Smooth muscle cell (in vitro differentiated cells): ENCODE results near the gene NEK1. TPM values are rescaled to one million over a fixed set of nuclear protein-coding genes. Genes with fewer than 3 reads are reported as not detected.

ENCODE experiments used
- DNase-seq: peaks from one replicate; lab custom pipeline; 2025; ENCODE audit not compliant: unreplicated experiment; lab: John Stamatoyannopoulos, UW
- H2AFZ ChIP-seq: fragments of 200-600 bp; sonication (generic); 2 replicates; pipeline ENCODE4 v1.6.0; 2016; ENCODE audit warnings: antibody characterized with exemption, low read depth, mild to moderate bottlenecking
- H3F3A ChIP-seq: fragments of 200-600 bp; sonication (generic); 2 replicates; pipeline ENCODE4 v1.6.0; 2017; ENCODE audit warnings: antibody characterized with exemption, low read depth
- H3K27ac ChIP-seq: fragments of 200-600 bp; sonication (generic); 2 replicates; pipeline ENCODE4 v1.5.1; 2016; ENCODE audit warnings: low read depth, mild to moderate bottlenecking
- H3K27me3 ChIP-seq: fragments of 200-600 bp; sonication (generic); 2 replicates; pipeline ENCODE4 v1.6.1; 2016; ENCODE audit warnings: low read depth, mild to moderate bottlenecking
- H3K36me3 ChIP-seq: fragments of 200-600 bp; sonication (generic); 2 replicates; pipeline ENCODE4 v1.5.1; 2016; ENCODE audit warnings: low read depth
- H3K4me1 ChIP-seq: fragments of 200-600 bp; sonication (generic); 2 replicates; pipeline ENCODE4 v1.5.1; 2016; ENCODE audit warnings: low read depth
- H3K4me2 ChIP-seq: fragments of 200-600 bp; sonication (generic); 2 replicates; pipeline ENCODE4 v1.6.0; 2016; ENCODE audit warnings: mild to moderate bottlenecking
- H3K4me3 ChIP-seq: fragments of 200-600 bp; sonication (generic); 2 replicates; pipeline ENCODE4 v1.5.1; 2016; ENCODE audit warnings: mild to moderate bottlenecking
- H3K79me2 ChIP-seq: fragments of 200-600 bp; sonication (generic); 2 replicates; pipeline ENCODE4 v1.6.0; 2016; ENCODE audit warnings: low read depth, mild to moderate bottlenecking
- H3K9ac ChIP-seq: fragments of 200-600 bp; sonication (generic); 2 replicates; pipeline ENCODE4 v1.6.0; 2016; ENCODE audit warnings: low read depth
- H3K9me3 ChIP-seq: fragments of 200-600 bp; sonication (generic); replicated peaks from 2 replicates; pipeline ENCODE4 v1.5.1; 2016; ENCODE audit warnings: low read depth
- H4K20me1 ChIP-seq: fragments of 200-600 bp; sonication (generic); 2 replicates; pipeline ENCODE4 v1.6.0; 2016; ENCODE audit warnings: low read depth
- CTCF ChIP-seq: fragments of 200-600 bp; sonication (generic); IDR thresholded peaks from 2 replicates; pipeline ENCODE4 v1.5.1; 2017; ENCODE audit warnings: borderline replicate concordance, mild to moderate bottlenecking, antibody characterized with exemption; ENCODE audit not compliant: insufficient read depth, poor library complexity, severe bottlenecking
- WGBS: methylation state at CpG from one replicate; pipeline ENCODE4 v1.1.7; 2016; ENCODE audit warnings: low lambda C conversion rate; 5-methylcytosine and 5-hydroxymethylcytosine counted together
- polyA plus RNA-seq: library from polyadenylated mRNA; unstranded; fragments of >200 nt; fragmentation: Nextera tagmentation; extraction: Ambion mirVana; gene quantifications from 2 replicates; pipeline ENCODE4 v1.2.1, GENCODE V29; 2016
- total RNA-seq: library from RNA; depleted of rRNA; stranded (reverse); fragments of >200 nt; gene quantifications from 2 replicates; pipeline ENCODE4 v1.2.3, GENCODE V29; 2014

NEK1 gene
- total and polyA plus RNA-seq, 2 experiments from 2014 or later = 10.5 to 11.8 TPM

GRCh38 chr4:169446824-169447223 lies 165.6 kb downstream of the NEK1 start:
- H3K27me3 ChIP-seq = no peaks in the 10 kb centered on the region
- no peak overlapping the region for H3K4me3 ChIP-seq
- TF ChIP-seq CTCF = no peak
- H3K9me3 ChIP-seq = no peaks in the 10 kb centered on the region
- no peak overlapping the region for H3K27ac ChIP-seq
- H4K20me1 ChIP-seq = no peaks in the 10 kb centered on the region
- peaks cover 27% of the 10 kb centered on the region for H3K36me3 ChIP-seq
- DNase-seq = no peak
- H3K9ac ChIP-seq = no peak overlapping the region
- H3K4me1 ChIP-seq = no peaks in the 10 kb centered on the region
- no peak overlapping the region for H3K4me2 ChIP-seq
- no peaks in the 10 kb centered on the region for H3F3A ChIP-seq
- H3K79me2 ChIP-seq = peaks cover 3% of the 10 kb centered on the region
- WGBS = 91% methylated on average over 4 of the region's 4 CpGs
- H2AFZ ChIP-seq = no peak overlapping the region

GRCh38 chr4:169443748-169444147 lies 168.6 kb downstream of the NEK1 start:
- H3K36me3 ChIP-seq = peaks cover 27% of the 10 kb centered on the region
- 93% methylated on average over 1 of the region's 1 CpG for WGBS
- peaks cover 3% of the 10 kb centered on the region for H3K79me2 ChIP-seq
- DNase-seq = no peak
- no peak overlapping the region for H3K9ac ChIP-seq
- no peak overlapping the region for H3K27ac ChIP-seq
- H2AFZ ChIP-seq = no peak overlapping the region
- H3K9me3 ChIP-seq = no peaks in the 10 kb centered on the region
- no peaks in the 10 kb centered on the region for H4K20me1 ChIP-seq
- H3K4me2 ChIP-seq = no peak overlapping the region
- no peak overlapping the region for H3K4me3 ChIP-seq
- no peak for TF ChIP-seq CTCF
- H3K4me1 ChIP-seq = peaks cover 7% of the 10 kb centered on the region
- H3F3A ChIP-seq = no peaks in the 10 kb centered on the region
- H3K27me3 ChIP-seq = no peaks in the 10 kb centered on the region

GRCh38 chr4:169440446-169440845 lies 171.9 kb downstream of the NEK1 start:
- DNase-seq = no peak
- Histone ChIP-seq H3K9ac (no peak overlapping the region), H3K27ac (no peak overlapping the region), H3K27me3 (no peaks in the 10 kb centered on the region), H3K4me2 (no peak overlapping the region), H4K20me1 (no peaks in the 10 kb centered on the region), H3K9me3 (no peaks in the 10 kb centered on the region), H2AFZ (no peak overlapping the region), H3K79me2 (peaks cover 3% of the 10 kb centered on the region), H3K4me1 (peaks cover 9% of the 10 kb centered on the region), H3K36me3 (peaks cover 13% of the 10 kb centered on the region), H3F3A (no peaks in the 10 kb centered on the region), H3K4me3 (no peak overlapping the region)
- 97% methylated on average over 3 of the region's 3 CpGs for WGBS
- no peak for TF ChIP-seq CTCF

- peaks cover 5% of the 10 kb centered on the region for H3K36me3 ChIP-seq
- no peaks in the 10 kb centered on the region for H3K27me3 ChIP-seq
- H3F3A ChIP-seq = no peaks in the 10 kb centered on the region
- H3K4me2 ChIP-seq = no peak overlapping the region
- H3K9me3 ChIP-seq = no peaks in the 10 kb centered on the region
- no peaks in the 10 kb centered on the region for H4K20me1 ChIP-seq
- H3K4me3 ChIP-seq = no peak overlapping the region
- no peak overlapping the region for H2AFZ ChIP-seq
- no peak overlapping the region for H3K27ac ChIP-seq
- H3K4me1 ChIP-seq = peaks cover 9% of the 10 kb centered on the region
- peaks cover 3% of the 10 kb centered on the region for H3K79me2 ChIP-seq
- TF ChIP-seq CTCF = no peak
- H3K9ac ChIP-seq = no peak overlapping the region
- WGBS = 100% methylated on average over 1 of the region's 1 CpG
- DNase-seq = no peak
These were observed 173.1 kb downstream of the NEK1 start for GRCh38 chr4:169439244-169439643.
